ENCODE data around the gene ZNF765. TPM values are rescaled to one million over a fixed set of nuclear protein-coding genes. Genes with fewer than 3 reads are reported as not detected.
A peak's percentile ranks its signal among the peaks of the same experiment; 100 is the strongest.
"Not testable (repeated sequence)": the region's sequence is repeated elsewhere in the genome, so short reads cannot be mapped to it uniquely, and the experiment has no call there.

The ZNF765 gene
- total RNA-seq, 2 experiments from 2014 or later, result 11.1 to 11.7 TPM

DNA sequence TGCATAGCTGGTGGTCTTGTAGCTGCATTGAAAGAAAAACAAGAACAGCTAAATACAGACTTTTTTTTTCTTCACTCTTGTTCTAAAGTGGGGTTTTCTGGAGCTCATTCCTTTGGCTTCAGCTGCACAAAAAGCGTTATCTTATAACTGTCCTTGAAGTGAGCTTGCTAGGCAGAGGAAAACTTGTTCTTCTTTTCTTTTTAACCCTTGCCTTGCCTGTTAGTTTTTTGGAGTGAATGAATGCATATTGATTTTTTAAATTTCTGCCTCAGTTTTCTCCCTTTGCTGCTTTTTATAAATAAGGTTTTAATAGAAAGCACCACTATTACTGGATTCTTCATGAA is 1.5 kb downstream of the ZNF765 start:
- no peak overlapping the region for H3K27ac Mint-ChIP-seq
- TF ChIP-seq, protein P1, sequence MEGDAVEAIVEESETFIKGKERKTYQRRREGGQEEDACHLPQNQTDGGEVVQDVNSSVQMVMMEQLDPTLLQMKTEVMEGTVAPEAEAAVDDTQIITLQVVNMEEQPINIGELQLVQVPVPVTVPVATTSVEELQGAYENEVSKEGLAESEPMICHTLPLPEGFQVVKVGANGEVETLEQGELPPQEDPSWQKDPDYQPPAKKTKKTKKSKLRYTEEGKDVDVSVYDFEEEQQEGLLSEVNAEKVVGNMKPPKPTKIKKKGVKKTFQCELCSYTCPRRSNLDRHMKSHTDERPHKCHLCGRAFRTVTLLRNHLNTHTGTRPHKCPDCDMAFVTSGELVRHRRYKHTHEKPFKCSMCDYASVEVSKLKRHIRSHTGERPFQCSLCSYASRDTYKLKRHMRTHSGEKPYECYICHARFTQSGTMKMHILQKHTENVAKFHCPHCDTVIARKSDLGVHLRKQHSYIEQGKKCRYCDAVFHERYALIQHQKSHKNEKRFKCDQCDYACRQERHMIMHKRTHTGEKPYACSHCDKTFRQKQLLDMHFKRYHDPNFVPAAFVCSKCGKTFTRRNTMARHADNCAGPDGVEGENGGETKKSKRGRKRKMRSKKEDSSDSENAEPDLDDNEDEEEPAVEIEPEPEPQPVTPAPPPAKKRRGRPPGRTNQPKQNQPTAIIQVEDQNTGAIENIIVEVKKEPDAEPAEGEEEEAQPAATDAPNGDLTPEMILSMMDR (IDR thresholded peaks at IDR 0.05), result no peak
- no peaks in the 10 kb centered on the region for H3K27me3 Mint-ChIP-seq
- peaks cover 37% of the 10 kb centered on the region for H3K36me3 Mint-ChIP-seq (ENCODE audit: low read depth)
- intact Hi-C loops (cut with micrococcal nuclease), result no loop called here
- H3K4me3 Mint-ChIP-seq, result peak overlapping the region; percentile 82
- peaks cover 12% of the 10 kb centered on the region for H3K9me3 Mint-ChIP-seq
- ATAC-seq (no peak), DNase-seq (no peak)
- ChIA-PET POLR2A (interaction anchor here (0.7 kb wide), 2 partner anchors 29 to 1310 kb away, joined by 3 read pairs; no protein-coding TSS in a partner anchor), CTCF (interaction anchor here (1.3 kb wide), 1 partner anchor 29 kb away, joined by 7 read pairs; no protein-coding TSS in a partner anchor)
- peaks cover 28% of the 10 kb centered on the region for H3K4me1 Mint-ChIP-seq (ENCODE audit: low read depth)

DNA sequence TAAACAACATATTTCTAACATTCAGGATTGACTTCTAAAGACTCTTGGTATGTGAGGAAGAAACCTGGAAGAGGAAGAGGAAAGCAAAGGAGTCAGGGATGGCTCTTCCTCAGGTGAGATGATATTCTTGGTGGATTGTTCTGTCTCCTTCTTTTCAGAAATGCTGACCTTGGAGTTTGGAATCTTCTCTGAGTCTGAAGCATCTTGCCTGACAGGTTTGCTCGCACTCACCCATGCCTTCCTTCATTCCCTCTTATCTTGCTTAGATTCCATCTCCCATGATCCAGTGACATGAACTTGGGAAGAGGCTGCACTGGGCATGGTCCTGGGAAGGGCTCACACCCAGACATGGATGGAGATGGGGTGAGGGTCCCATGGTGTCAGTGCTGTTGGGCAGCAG is 3.0 kb downstream of the ZNF765 start:
- H3K27ac Mint-ChIP-seq; H3K27me3 Mint-ChIP-seq; ATAC-seq; H3K4me3 Mint-ChIP-seq; intact Hi-C loops (cut with micrococcal nuclease); DNase-seq; POLR2A ChIA-PET; CTCF ChIA-PET: not testable (repeated sequence)
- Mint-ChIP-seq H3K4me1 (ENCODE audit: low read depth) (peaks cover 28% of the 10 kb centered on the region), H3K36me3 (ENCODE audit: low read depth) (peaks cover 49% of the 10 kb centered on the region), H3K9me3 (peaks cover 16% of the 10 kb centered on the region)

- ChIA-PET POLR2A (no interaction called here), CTCF (no interaction called here)
- TF ChIP-seq, protein P1 (IDR thresholded peaks at IDR 0.05), result no peak
- Mint-ChIP-seq H3K4me1 (ENCODE audit: low read depth) (no peaks in the 10 kb centered on the region), H3K9me3 (peaks cover 62% of the 10 kb centered on the region), H3K36me3 (ENCODE audit: low read depth) (peaks cover 83% of the 10 kb centered on the region), H3K4me3 (no peak overlapping the region), H3K27ac (no peak overlapping the region), H3K27me3 (no peaks in the 10 kb centered on the region)
- no peak for ATAC-seq
- intact Hi-C loops (cut with micrococcal nuclease), result no loop called here
- DNase-seq, result no peak
These were observed 14.7 kb downstream of the ZNF765 start for GRCh38 chr19:53409505-53410204.

DNA sequence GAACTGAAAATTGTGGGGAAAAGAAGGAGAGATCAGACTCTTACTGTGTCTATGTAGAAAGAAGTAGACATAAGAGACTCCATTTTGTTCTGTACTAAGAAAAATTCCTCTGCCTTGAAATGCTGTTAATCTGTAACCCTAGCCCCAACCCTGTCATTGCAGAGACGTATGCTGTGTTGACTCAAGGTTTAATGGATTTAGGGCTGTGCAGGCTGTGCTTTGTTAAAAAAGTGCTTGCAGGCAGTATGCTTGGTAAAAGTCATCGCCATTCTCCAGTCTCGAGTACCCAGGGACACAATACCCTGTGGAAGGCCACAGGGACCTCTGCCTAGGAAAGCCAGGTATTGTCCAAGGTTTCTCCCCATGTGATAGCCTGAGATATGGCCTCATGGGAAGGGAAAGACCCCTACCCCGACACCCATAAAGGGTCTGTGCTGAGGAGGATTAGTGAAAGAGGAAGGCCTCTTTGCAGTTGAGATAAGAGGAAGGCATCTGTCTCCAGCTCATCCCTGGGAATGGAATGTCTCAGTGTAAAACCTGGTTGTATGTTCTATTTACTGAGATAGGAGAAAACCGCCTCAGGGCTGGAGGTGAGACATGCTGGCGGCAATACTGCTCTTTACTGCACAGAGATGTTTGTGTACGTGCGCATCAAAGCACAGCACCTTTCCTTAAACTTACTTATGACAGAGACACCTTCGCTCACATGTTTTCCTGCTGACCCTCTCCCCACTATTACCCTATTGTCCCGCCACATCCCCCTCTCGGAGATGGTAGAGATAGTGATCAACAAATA is 25.8 kb downstream of the ZNF765 start:
- H3K4me1 Mint-ChIP-seq (ENCODE audit: low read depth); H3K27ac Mint-ChIP-seq; DNase-seq; H3K4me3 Mint-ChIP-seq; H3K27me3 Mint-ChIP-seq; POLR2A ChIA-PET; ATAC-seq; CTCF ChIA-PET; intact Hi-C loops (cut with micrococcal nuclease): not testable (repeated sequence)
- Mint-ChIP-seq H3K36me3 (ENCODE audit: low read depth) (peaks cover 14% of the 10 kb centered on the region), H3K9me3 (peaks cover 20% of the 10 kb centered on the region)

- H3K4me3 Mint-ChIP-seq, result no peak overlapping the region
- peaks cover 3% of the 10 kb centered on the region for H3K4me1 Mint-ChIP-seq (ENCODE audit: low read depth)
- no peak for ATAC-seq
- no peak overlapping the region for H3K27ac Mint-ChIP-seq
- peaks cover 6% of the 10 kb centered on the region for H3K36me3 Mint-ChIP-seq (ENCODE audit: low read depth)
- TF ChIP-seq, protein P1 (IDR thresholded peaks at IDR 0.05), result no peak
- peaks cover 7% of the 10 kb centered on the region for H3K9me3 Mint-ChIP-seq
- intact Hi-C loops (cut with micrococcal nuclease), result no loop called here
- ChIA-PET CTCF (no interaction called here), POLR2A (no interaction called here)
- DNase-seq, result no peak
- peaks cover 1% of the 10 kb centered on the region for H3K27me3 Mint-ChIP-seq
These were observed 27.6 kb downstream of the ZNF765 start for GRCh38 chr19:53422551-53422950.

DNA sequence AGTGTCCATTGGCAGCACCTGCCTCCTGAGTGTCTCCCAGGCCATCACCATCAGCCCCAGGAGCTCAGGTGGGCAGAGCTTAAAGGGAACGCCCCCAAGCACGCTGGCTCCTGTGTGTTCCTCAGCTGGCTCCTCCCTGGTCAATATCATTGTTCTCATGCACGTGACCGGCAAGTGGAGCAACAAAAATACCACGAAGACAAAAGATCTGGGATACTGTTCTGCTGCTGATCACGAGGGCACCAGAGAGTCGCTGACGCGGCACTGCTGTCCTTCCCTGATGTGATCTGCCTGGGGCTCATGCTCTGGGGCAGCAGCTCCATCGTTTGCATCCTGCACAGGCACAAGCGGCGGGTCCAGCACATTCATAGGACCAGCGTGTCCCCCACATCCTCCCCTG is 28.1 kb downstream of the ZNF765 start:
- intact Hi-C loops (cut with micrococcal nuclease); H3K27me3 Mint-ChIP-seq; H3K27ac Mint-ChIP-seq; H3K4me1 Mint-ChIP-seq (ENCODE audit: low read depth); POLR2A ChIA-PET; ATAC-seq; DNase-seq; CTCF ChIA-PET; H3K36me3 Mint-ChIP-seq (ENCODE audit: low read depth); H3K9me3 Mint-ChIP-seq; H3K4me3 Mint-ChIP-seq: not testable (repeated sequence)

GRCh38 chr19:53423680-53424079 is 28.7 kb downstream of the ZNF765 start:
- H3K27ac Mint-ChIP-seq; H3K27me3 Mint-ChIP-seq; H3K36me3 Mint-ChIP-seq (ENCODE audit: low read depth); H3K4me1 Mint-ChIP-seq (ENCODE audit: low read depth); H3K9me3 Mint-ChIP-seq; POLR2A ChIA-PET; DNase-seq; CTCF ChIA-PET; H3K4me3 Mint-ChIP-seq: not testable (repeated sequence)
- intact Hi-C loops (cut with micrococcal nuclease), result loop anchor here (2.0 kb wide), 1 partner anchor 323 kb away; no protein-coding TSS in a partner anchor
- peak; percentile 37 for ATAC-seq

Data from activated CD8-positive, alpha-beta T cell treated with anti-CD3 and anti-CD28 coated beads for 36 hours (primary cell).